ENCODE data around the gene LBHD2.

LBHD2 gene

DNA sequence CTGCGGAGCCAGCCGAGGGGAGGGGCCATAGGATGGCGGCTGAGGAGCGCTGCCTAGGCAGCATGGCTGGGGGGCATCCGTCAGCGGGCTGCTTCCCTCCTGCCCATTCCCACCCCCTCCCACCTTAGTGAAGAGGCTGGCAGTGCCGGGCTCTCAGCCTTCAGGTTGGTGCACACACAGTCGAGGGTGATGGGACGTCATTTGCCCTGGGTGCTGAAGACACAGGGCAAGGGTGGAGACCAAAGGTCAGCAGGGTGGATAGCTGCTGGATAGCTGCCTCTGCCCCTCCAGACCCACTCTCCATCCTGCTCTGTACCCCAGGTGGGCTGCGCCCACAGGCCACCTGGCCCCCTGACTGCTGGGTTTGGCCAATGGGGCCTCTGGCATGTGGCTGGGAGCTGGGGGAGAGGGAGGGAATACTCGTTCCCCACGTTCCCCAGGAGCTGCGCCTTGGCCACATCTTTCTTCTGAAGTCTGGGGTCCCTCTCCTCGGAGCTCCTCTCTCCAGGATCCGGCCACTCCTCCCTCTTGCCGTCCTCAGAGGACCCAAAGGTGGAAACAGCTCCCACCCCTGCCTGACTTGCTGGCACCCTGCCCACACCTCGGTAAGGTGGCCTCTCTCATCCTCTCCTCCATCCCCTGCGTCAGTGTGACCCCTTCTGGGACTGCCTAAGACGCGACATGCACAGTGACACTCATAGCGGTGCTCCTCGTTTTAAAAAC, 15.5 kb upstream of the LBHD2 start:
- no peak for DNase-seq

DNA sequence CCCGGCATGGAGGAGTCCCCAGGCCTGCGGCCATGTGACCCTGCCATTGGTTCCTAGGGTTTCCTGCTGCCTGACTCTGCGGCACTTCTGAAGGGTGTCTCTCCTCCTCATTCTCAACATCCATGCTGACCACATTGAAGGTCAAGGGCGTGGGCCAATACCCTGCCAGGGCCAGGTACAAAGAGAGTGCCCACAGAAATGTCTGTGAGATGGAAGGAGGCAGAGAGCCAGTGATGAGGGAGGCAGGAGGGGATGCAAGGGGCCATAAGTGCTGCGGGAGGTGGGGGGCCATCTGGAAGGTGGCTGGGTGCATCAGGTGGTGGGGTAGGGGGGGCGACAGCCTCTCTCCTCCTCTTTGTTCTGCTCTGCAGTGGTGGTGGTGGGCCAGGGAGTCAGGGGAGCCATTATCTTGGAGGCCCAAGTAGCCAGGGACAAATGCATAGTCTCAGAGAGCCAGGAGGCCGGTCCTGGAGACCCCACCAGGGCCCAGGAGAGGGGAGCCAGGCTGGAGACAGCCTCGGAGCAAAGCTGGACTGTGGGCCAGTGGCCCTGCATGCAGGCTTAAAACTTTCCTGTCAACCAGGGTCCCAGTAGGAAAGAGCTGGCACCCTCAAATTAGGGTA, 13.6 kb upstream of the LBHD2 start:
- DNase-seq, result no peak

DNA sequence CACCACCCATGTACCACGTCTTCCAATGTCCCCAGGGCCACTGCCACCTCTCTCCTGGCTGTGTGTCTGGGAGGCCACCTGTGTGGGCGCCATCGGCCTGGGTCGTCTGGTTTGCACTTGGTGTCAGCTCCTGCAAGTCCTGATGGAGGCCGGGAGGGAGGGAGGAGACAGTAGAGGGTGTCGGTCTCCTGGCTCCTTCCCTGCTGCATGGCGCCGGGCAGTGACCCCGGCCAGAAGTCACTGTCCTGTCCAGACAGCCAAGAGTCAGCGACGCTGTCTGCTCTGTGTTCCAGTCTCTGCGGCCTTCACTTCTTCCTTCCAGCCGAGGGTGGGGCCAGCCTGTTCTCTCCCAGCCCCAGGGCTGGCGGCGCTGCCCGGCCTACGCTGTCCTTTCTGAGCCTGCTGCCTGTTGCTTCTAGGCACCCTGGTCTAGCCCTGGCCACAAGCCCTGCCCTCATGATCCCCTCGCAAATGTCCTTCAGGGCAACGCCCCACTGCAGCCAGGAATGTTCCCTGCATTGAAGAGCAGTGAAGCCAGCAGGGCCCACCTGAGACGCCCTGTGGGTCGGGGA, 13.0 kb upstream of the LBHD2 start:
- no peak for DNase-seq

DNA sequence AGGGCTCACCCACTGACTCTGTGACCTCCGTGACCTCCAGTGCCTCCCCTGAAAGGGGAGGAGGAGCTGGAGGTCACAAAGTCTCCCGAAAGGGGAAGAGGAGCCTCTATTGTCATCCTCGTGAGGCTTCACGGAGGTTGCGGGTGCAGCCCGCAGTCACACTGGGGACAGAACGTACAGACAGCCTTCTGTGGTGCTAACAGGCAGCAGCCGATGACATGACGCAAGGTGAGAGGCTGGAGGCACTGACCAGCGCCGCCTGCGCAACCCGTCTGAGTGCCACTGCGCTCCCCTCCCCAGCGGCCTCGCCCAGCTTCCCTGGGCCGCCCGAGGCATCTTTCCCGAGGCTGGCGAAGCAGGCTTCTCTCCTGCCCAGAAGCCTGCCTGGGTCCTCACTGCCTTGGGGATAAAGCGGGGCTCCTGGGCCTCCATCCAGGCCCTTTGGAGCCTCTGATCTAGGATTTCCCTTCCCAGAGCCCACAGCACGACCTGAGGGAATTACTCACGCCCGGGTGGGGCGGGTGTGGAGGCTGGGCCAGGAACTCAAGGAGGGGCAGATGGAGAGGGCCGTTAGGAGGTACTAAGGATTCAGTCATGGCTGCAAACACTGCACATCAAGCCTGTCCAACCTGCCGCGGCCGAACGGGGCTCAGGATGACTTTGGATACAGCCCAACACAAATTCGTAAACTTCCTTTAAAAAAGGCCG, 12.3 kb upstream of the LBHD2 start:
- no peak for DNase-seq

DNA sequence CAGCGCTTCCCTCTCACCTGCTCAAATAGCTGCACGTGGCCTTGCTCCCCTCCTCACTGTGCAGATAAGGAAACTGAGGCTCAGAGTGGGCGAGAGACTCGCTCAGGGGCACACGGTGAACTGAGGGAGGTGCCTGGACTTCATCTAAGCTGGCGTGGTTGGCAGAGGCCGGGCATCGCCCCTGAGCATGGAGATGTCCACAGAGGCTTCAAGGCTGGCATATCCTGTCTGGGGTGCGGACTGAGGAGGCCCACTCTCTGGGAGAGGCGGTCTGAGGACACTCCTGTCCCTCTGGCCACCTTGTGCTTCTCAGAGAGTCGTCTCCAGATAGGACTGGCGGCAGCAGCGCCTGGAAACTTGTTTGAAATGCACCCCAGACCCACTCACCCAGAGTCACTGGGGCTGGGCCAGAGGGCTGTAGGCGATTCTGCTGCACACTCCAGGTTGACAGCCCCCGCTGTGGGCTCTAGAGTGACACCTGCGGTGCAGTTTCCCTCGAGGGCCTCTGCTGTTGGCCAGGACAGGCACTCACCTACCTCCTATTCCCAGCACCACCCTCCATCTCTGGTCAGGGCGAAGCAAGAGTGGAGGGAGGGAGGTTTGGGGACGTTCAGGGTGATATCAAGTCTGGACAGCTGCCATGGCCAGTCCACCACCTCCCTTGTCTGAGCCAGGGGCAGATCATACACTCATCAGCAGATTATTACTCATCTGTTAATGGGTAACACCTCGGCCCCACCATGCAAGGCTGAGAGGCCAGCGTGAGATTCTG, 11.2 kb upstream of the LBHD2 start:
- DNase-seq, result no peak

DNA sequence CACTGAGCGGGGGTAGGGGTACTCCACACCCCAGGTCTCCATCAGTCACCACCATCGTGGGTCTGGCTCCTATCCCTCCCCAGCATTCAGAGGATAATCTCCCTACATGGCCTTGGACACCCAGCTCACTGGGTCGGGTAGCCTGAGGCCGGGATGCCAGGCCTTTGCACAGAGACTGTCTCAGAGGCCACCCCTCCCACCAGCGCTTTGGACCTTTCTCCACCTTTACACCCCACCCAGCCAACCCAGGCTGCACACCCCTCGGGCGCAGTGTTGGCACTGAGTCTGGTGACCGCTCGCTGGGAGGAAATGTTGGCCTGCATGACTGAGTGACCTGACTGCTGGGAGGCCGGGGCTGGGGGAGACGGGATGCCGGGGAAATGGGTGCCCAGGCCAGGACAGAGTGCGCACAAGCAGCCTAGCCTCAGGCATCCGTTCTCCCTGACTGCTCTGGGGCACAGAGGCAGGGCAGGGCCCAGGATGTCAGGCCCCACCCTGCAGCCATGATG, 10.6 kb upstream of the LBHD2 start:
- no peak for DNase-seq

DNA sequence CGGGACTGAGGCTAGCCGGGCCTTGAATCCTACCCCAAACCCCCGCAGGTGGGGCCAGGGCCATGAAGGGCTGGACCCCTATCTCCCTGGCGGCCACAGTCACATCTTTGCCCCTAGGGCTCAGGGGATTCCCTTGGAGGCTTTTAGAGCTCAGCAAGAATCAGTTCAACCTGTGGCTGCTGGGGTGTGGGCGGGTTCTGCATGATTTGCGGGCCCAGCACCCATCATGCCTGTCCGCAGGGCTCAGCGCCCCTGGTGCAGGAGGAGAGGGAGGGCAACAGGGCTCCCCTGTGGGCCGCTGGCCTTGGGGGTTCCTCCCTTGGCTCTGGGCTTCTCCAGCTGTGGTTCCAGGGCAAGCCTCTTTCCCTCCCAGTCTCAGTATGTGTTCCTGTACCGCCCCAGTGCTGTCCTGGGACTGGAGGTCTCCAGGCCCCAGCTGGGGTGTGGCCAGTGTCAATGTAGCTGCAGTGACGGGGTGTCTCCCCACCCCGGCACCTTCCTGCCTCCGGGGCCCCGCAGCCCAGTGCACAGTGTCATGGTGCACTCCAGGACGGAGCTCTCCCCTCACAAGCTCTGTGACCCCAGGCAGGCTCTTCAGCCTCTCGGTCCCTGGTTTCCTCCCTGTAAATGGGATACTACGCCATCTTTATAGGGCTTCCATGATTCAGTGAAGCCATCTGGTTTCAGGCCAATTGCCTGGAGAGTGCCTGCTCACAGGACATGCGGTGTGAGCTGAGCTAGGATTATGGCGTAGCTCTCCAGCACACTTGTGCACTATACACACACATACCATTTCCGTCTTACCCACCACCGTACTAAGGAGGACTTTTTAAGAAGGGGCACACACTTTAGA, 9.9 kb upstream of the LBHD2 start:
- no peak for DNase-seq

DNA sequence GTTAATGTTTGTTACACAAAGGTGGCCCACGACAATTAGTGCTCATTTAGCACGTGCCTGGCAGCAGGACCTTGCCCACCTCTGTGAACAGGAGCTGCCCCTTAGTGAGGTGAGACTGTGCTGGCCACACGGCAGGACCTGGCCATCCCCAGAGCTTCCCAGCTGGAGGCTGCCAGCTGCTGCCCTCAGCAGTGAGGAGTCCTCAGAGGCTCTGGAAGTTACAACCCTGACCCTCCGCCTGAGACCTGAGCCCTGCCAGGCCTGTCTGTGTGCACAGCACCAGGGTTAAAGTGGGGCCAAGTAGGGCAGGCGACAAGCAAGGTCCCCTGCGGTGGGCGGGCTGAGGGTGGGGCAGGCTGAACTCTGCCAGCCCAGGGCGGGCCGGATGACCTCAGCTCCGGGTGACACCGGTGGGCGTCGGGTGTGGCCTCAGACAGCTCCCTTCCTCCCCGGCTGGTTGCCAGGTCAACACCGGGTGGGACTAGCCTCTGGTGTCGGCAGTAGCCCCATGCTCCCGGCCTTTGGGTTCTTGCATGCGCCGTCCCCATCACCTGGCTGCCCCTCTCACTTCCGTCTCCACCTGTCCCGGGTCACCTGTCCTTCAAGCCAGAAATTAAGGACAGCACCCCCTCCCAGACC, 9.2 kb upstream of the LBHD2 start:
- no peak for DNase-seq

DNA sequence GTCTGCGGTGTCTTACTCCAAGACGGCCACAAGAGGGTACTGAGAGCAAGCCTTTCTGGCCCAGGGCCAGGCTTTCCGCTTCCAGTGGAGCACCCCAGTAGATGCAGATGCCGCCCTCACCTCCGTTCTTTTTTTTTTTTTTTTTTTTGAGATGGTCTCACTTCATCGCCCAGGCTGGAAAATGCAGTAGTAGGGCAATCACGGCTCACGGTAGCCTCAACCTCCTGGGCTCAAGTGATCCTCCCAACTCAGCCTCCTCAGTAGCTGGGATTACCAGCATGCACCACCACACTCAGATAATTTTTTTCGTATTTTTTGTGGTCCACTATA, 5.6 kb upstream of the LBHD2 start:
- DNase-seq, result peak; percentile 68

DNA sequence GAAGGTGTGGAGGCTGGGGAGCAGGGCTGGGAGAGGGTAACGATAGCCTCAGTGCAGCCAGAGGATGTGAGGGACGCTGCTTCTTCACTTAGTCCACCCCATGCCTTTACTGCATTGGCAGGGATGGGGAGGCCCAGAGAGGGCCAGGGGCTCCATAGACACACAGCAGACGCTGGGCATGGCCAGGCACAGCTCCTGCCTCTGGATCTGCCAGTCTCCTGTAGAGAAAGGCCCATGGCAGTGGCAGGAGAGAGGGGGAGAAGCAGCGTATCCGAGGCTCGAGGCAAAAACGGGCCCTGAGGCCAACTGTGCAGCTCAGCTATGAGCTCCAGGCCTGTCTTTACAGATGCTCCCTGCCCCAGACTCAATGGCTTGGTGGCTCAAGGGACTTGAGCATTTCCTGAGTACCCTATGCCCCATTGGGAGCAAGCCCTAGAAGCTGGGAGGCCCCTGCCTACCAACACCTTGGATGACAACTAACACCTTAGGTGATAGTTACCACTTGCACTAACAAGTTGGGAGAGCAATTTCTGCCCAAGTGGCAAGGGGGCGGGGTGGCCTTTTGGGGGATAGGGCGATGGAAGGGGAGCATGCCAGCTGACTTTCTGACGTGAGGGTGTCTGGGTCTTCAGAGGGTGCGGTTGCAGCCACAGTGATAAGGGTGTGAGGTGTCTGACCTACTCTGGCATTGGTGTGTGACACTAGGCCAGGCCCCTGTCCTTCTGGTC, 5.0 kb upstream of the LBHD2 start:
- no peak for DNase-seq

DNA sequence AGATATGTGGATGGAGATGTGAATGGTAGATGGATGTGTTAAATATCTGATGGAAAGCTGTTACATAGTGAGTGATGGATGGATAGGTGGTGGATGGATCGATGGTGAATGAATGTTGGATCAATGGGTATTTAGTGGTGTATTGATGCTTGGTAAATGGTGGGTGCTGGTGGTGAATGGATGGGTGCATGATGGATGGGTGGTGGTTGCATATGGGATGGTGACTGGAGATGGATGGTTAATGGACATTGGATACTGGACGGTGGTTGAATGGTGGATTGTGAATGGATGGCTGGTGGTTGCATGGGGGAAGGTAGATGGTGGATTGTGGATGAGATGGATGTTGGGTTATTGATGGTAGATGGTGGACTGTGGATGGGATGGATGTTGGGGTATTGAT, 2.1 kb upstream of the LBHD2 start:
- no peak for DNase-seq

DNA sequence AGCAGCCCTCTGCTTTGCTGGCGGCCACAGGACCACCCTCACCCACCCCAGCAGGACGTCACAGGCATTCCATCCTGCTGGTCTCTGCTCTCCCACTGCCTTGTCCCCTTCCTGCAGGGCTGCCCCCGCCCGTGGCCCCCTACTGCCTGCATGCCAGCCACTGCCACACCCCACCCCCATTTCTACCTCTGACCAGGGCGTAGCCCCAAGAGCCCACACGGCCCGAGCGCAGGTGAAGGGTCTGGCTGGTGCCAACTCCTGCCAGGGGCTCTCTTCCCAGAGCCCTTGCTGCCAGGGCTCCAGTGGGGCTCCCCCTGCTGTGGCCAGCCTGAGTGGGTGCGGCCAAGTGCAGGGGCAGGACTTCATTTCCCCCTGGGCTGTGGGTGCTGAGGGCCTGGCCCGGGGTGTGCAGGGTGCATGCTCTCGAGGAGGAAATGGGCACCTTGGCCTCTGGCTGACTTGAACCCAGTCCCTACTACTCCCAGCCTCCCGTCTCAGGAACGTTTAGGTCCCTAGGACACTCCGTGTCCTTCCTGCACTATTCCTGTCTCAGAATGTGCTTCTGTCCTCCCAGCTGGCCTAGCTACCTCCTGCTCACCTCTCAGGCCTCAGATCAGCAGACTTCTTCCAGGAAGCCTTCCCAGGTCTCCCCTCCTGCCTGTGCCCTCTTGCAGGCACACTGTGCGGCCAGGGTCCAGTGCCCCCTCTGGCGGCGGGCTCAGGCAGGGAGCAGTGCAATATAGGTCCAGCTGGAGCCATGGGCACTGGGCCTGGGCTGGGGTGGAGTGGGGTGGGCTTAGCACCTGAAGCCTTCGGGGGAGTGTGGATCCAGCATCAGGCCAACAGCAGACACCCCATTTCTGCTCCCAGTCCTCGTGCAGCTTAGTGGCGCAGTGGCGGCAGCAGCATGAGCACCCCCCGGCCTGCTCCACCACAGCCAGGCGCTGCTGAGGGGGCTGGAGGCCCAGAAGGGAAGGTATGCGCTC, 1.4 kb downstream of the LBHD2 start:
- no peak for DNase-seq

DNA sequence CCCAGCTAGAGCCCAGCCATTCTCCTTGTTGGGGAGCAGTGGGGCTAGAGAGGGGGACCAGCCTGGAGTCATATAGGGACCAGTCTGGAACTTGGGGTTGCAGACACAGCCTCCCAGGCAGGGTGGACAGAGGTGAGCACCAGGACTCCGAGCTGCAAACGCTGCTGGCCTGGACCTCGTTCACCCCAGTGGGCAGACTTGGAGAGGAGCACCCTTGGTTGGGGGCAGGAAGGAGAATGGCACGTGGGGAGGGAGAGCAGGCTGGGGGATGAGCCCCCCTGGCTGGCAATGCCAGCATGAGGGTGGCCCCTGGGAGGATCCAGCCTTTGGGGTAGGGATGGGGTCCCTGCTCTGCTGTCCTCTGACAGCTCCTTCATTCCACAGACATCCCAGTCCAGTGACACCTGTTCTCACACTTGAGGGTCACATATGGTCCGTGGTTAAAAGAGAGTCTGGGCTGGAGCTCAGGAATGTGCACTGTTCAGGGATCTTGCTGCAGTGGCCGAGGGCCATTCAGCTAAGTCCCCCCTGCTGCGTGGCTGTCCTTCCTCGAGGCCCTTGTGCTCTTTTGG, 2.8 kb downstream of the LBHD2 start:
- DNase-seq, result no peak

DNA sequence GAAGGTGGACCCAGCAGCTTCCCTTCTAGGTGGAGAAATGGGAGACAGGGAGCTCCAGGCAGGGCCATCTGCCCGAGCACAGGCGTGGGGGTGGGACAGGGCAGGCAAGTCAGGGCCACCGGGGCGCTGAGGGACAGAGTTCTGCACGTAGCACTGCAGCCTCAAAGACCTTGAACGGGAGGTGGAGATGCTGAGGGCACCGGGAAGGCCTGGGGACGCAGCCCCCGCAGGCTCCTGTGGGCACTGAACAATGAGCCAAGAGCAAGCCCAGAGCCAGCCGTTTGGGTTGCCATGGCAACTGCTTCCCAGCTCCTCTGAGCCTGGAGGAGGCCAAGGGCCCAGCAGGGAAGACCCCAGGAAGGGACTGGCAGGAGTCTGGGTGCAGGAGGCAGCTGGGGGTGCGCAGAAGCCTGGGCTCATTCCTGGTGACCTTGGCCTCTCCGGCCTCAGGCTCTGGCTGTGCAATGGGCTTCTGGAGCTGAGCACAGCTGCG, 3.4 kb downstream of the LBHD2 start:
- no peak for DNase-seq

DNA sequence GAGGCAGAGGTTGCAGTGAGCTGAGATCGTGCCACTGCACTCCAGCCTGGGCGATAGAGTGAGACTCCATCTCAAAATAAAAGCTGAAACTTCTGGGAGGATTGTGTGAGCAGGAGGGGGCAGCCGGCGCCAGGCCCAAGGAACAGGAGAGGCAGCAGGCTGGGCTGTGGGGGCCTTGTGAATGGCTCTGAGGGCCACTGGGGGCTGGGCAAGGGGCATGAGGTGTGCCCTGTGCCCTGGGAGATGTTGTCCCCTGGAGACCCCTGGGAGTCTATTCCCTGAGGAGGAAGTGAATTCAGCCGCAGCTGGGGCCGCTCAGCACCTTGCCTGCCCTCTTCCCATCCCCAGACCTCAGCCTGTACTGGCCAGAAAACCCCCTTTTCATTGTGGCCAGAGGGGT, 4.9 kb downstream of the LBHD2 start:
- no peak for DNase-seq

DNA sequence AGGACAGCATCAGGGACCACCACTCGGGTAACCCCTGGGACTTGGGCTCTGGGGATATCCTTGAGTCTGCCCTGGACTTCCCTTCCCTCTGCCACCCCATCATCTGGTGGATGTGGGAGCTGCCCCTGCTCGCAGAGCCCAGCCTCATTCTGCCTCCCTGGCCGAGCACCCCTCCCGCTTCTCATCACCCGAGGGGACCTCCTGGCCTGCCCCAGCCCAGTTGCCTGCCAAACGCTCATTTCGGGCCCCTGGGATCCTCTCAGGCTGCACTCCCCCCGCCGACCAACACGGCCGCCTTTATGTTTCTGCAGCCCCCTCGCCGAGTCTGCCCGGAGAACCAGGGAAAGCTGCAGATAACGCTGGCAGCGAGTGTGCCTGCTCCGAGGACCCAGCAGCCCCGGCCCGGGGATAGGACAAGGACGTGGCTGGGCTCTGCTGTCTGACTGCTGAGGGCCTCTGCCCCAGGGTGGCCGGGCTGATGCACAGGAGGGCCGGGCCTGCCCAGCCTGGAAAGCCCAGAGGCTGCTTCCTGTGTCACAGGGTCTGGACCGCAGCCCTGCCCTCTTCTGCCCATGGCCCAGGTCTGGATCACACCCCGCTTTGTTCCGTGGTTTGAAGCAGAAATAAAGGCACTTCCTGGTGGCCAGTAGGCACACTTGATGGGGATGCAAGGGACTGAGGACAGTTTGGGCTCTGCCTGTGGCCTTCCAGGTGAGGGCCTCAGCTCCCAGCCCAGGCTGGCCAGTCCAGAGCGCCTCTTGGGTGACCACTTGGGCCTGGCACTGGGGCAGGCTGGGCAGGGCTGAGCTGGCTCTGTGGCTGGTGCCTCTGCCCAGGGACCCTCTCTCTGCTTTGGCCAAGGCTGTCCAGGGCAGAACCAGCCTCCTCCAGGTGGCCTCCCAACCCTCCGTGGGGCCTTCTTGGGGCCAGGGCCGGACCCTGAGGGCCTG, 5.7 kb downstream of the LBHD2 start:
- DNase-seq, result no peak

DNA sequence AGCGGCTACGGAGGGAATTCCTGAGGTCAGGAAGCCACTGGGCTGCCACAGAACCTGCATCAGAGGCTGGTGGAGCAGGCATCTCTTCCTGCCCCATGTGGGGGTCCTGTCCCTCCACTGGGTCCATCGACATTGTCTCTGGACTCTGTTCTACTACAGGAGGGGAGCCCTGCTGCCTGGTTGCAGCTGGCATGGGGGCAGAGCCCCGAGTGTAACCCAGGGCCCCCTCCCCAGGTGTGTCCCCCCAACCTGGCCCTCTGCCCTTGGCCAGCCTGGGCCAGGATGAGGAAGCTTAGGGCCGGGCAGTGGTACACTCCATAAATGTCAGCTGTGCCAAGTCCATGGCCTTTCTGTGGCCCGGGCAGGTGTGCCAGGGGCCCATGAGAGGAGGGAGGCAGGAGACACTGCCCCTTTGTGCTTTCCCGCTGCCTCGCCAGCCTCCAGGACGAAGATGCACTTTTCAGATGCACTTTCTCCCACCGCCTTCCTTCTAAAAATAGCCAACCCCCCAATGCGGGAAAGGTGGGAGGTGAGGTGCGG, 6.5 kb downstream of the LBHD2 start:
- DNase-seq, result no peak
